ENCODE data around the gene KCNAB1.

- no peak for TF ChIP-seq CTCF (conservative IDR thresholded peaks at IDR 0.05)
- TF ChIP-seq EZH2 (IDR thresholded peaks at IDR 0.05; ENCODE audit: low read depth): no peak
Observed at GRCh38 chr3:156140001-156140595, 19.7 kb downstream of the KCNAB1 start.

Data from PC-9 (cell line).